ENCODE measurements around the gene WWOX.

GRCh38 chr16:78228704-78229103 is 129.2 kb downstream of the WWOX start:
- TF ChIP-seq CTCF (IDR thresholded peaks at IDR 0.05): no peak
- no peak for TF ChIP-seq EZH2 (IDR thresholded peaks at IDR 0.05; ENCODE audit: borderline replicate concordance, insufficient read depth, low read depth, low read length, poor library complexity, severe bottlenecking)
